Peyer's patch (tissue), 4 donors: ENCODE measurements around the gene CLEC20A.

Experiments
- CTCF ChIP-seq, 6 experiments: fragments of 450-650 bp in 4 of 6; fragments of 200-600 bp in 2 of 6; sonication (generic) in 1 of 6; IDR thresholded peaks; one replicate each; pipeline ENCODE4 v1.5.1; 2017 to 2019; ENCODE audit warnings: antibody characterized with exemption in 6 of 6, mild to moderate bottlenecking in 3 of 6, moderate library complexity in 1 of 6
- POLR2A ChIP-seq, 2 donors: fragments of 450-650 bp; IDR thresholded peaks; one replicate each; pipeline ENCODE4 v1.5.1; 2017; ENCODE audit warnings: antibody characterized with exemption in 2 of 2, mild to moderate bottlenecking in 2 of 2, moderate library complexity in 2 of 2

- TF ChIP-seq CTCF (IDR thresholded peaks at IDR 0.05) (no peak), POLR2A (IDR thresholded peaks at IDR 0.05) (no peak)
Observed at GRCh38 chr1:178500936-178501554, 4.3 kb upstream of the CLEC20A start.
